T47D (cell line): ENCODE data around the gene CAMK2A.

Experiments used
- DNase-seq, 2 experiments: peaks; one replicate each; pipeline versions ENCODE4 v3.0.0 to v3.0.0-alpha.2; 2011 to 2012; ENCODE audit warnings: low read depth in 1 of 2, low spot score in 1 of 2
- JUND ChIP-seq: IDR thresholded peaks from 2 replicates; pipeline ENCODE4 v1.6.1; 2012; ENCODE audit warnings: low read depth
- in situ Hi-C: cut with HindIII; loops from 2 replicates; pipeline ENCODE4 v1.10.0; 2016; ENCODE audit warnings: low sequenced_read_pairs, low pct_unique_long_range_greater_than_20kb

CAMK2A gene

GRCh38 chr5:150219142-150219541, 70.4 kb downstream of the CAMK2A start:
- DNase-seq, result peak in 1 of 2 experiments; percentile 45
- no peak for TF ChIP-seq JUND
- in situ Hi-C loops, result no loop called here

- in situ Hi-C loops, result no loop called here
Measured at GRCh38 chr5:150218693-150219035, 70.9 kb downstream of the CAMK2A start.

GRCh38 chr5:150217873-150218692, 71.5 kb downstream of the CAMK2A start:
- no peak for TF ChIP-seq JUND
- in situ Hi-C loops, result no loop called here
- DNase-seq, result peak; percentile 86 to 89

More at GRCh38 chr5:150218693-150219035, 70.9 kb downstream of the CAMK2A start:
- no peak for TF ChIP-seq JUND
- DNase-seq, result no peak

- in situ Hi-C loops, result no loop called here
- no peak for TF ChIP-seq JUND
- no peak for DNase-seq
Measured at GRCh38 chr5:150217038-150217437, 72.5 kb downstream of the CAMK2A start.

- TF ChIP-seq JUND, result no peak
- in situ Hi-C loops, result no loop called here
- no peak for DNase-seq
Measured at GRCh38 chr5:150215979-150216944, 73.3 kb downstream of the CAMK2A start.

- in situ Hi-C loops, result no loop called here
- no peak for TF ChIP-seq JUND
- DNase-seq, result no peak
Measured at GRCh38 chr5:150214289-150214688, 75.3 kb downstream of the CAMK2A start.

- no peak for TF ChIP-seq JUND
- in situ Hi-C loops, result no loop called here
- DNase-seq, result no peak
Measured at GRCh38 chr5:150213530-150213929, 76.0 kb downstream of the CAMK2A start.

- TF ChIP-seq JUND, result no peak
- in situ Hi-C loops, result no loop called here
- DNase-seq, result peak in 1 of 2 experiments; percentile 38
Measured at GRCh38 chr5:150211156-150212030, 78.2 kb downstream of the CAMK2A start.

GRCh38 chr5:150210644-150211043, 78.9 kb downstream of the CAMK2A start:
- no peak for TF ChIP-seq JUND
- no peak for DNase-seq
- in situ Hi-C loops, result no loop called here

- DNase-seq, result peak; percentile 72 to 86
- in situ Hi-C loops, result no loop called here
- no peak for TF ChIP-seq JUND
Measured at GRCh38 chr5:150209099-150209635, 80.4 kb downstream of the CAMK2A start.

- no peak for DNase-seq
- no peak for TF ChIP-seq JUND
- in situ Hi-C loops, result no loop called here
Measured at GRCh38 chr5:150208187-150209098, 81.1 kb downstream of the CAMK2A start.

- in situ Hi-C loops, result no loop called here
- DNase-seq, result no peak
- no peak for TF ChIP-seq JUND
Measured at GRCh38 chr5:150206779-150207115, 82.8 kb downstream of the CAMK2A start.
